DMS53 (cell line): ENCODE measurements around the gene CACNG1.

Experiments
- DNase-seq: peaks from one replicate; lab custom pipeline; 2025; lab: John Stamatoyannopoulos, UW

Gene CACNG1

GRCh38 chr17:67044016-67044772, at the start of gene CACNG1:
Gene CACNG1 (plus strand): TSS chr17:67044554. CDS start chr17:67044661, 107 bp downstream.
- DNase-seq, result no peak

- no peak for DNase-seq
These were observed 49.3 kb upstream of the CACNG1 start for GRCh38 chr17:66994930-66995535.

GRCh38 chr17:66995944-66996343, 48.4 kb upstream of the CACNG1 start:
- DNase-seq, result no peak

GRCh38 chr17:66996926-66997325, 47.4 kb upstream of the CACNG1 start:
- DNase-seq, result no peak

GRCh38 chr17:67003231-67003630, 41.1 kb upstream of the CACNG1 start:
- no peak for DNase-seq

GRCh38 chr17:67004181-67004580, 40.2 kb upstream of the CACNG1 start:
- no peak for DNase-seq

GRCh38 chr17:67007266-67007665, 37.1 kb upstream of the CACNG1 start:
- DNase-seq, result no peak

GRCh38 chr17:67008101-67008500, 36.3 kb upstream of the CACNG1 start:
- DNase-seq, result no peak

GRCh38 chr17:67011527-67012175, 32.7 kb upstream of the CACNG1 start:
- DNase-seq, result no peak

- no peak for DNase-seq
These were observed 30.5 kb upstream of the CACNG1 start for GRCh38 chr17:67013891-67014290.

GRCh38 chr17:67015001-67015400, 29.4 kb upstream of the CACNG1 start:
- DNase-seq, result no peak

GRCh38 chr17:67016039-67016762, 28.2 kb upstream of the CACNG1 start:
- no peak for DNase-seq

GRCh38 chr17:67017910-67018309, 26.4 kb upstream of the CACNG1 start:
- no peak for DNase-seq

GRCh38 chr17:67018471-67019434, 25.6 kb upstream of the CACNG1 start:
- DNase-seq, result no peak

- DNase-seq, result no peak
These were observed 24.5 kb upstream of the CACNG1 start for GRCh38 chr17:67019809-67020208.

GRCh38 chr17:67020293-67020766, 24.0 kb upstream of the CACNG1 start:
- no peak for DNase-seq

- DNase-seq, result no peak
These were observed 23.2 kb upstream of the CACNG1 start for GRCh38 chr17:67021196-67021595.

GRCh38 chr17:67021743-67022450, 22.5 kb upstream of the CACNG1 start:
- DNase-seq, result no peak

- no peak for DNase-seq
These were observed 21.9 kb upstream of the CACNG1 start for GRCh38 chr17:67022451-67022810.

GRCh38 chr17:67024736-67025135, 19.6 kb upstream of the CACNG1 start:
- no peak for DNase-seq
